CD4-positive, CD25-positive, alpha-beta regulatory T cell (primary cell): ENCODE data around the gene OAS1. TPM values are rescaled to one million over a fixed set of nuclear protein-coding genes. Genes with fewer than 3 reads are reported as not detected.

Experiments
- ATAC-seq, 2 donors: fragments of 150-1000 bp; cut with Tn5 transposase; one replicate each; pipeline ENCODE4 v1.10.0; 2021; ENCODE audit warnings: low read depth in 2 of 2, moderate number of reproducible peaks in 2 of 2, moderate library complexity in 1 of 2
- DNase-seq, 3 donors: peaks; one replicate each; pipeline versions ENCODE4 v3.0.0 to v3.0.0-alpha.2; 2012 to 2022; ENCODE audit warnings: mixed read lengths in 1 of 3
- H3K27ac ChIP-seq: one replicate; pipeline ENCODE4 v1.7.0; 2013; ENCODE audit warnings: mild to moderate bottlenecking, low read length; ENCODE audit not compliant: insufficient read depth, poor library complexity, severe bottlenecking
- H3K27me3 ChIP-seq: one replicate; pipeline ENCODE4 v1.7.0; 2013; ENCODE audit warnings: low read length; ENCODE audit not compliant: control insufficient read depth, insufficient read depth
- H3K36me3 ChIP-seq: one replicate; pipeline ENCODE4 v1.7.0; 2013; ENCODE audit warnings: mild to moderate bottlenecking, low read length, moderate library complexity; ENCODE audit not compliant: control insufficient read depth, insufficient read depth
- H3K4me1 ChIP-seq: 2 replicates; pipeline ENCODE4 v1.7.0; 2013; ENCODE audit warnings: mild to moderate bottlenecking, low read length; ENCODE audit not compliant: insufficient read depth, control insufficient read depth, poor library complexity, severe bottlenecking
- H3K4me3 ChIP-seq: one replicate; pipeline ENCODE4 v1.7.0; 2013; ENCODE audit warnings: low read depth, mild to moderate bottlenecking, low read length, moderate library complexity
- H3K9me3 ChIP-seq, 2 experiments: 1 replicate in 1 of 2; 2 replicates in 1 of 2; pipeline ENCODE4 v1.7.0; 2013; ENCODE audit warnings: low read length in 2 of 2, mild to moderate bottlenecking in 1 of 2, moderate library complexity in 1 of 2; ENCODE audit not compliant: control insufficient read depth in 2 of 2
- H3K27ac Mint-ChIP-seq, 3 donors: one replicate each; pipeline ENCODE4 v1.8.0; 2020 to 2022; ENCODE audit warnings: mild to moderate bottlenecking in 3 of 3, mixed read lengths in 3 of 3, moderate library complexity in 2 of 3
- H3K27me3 Mint-ChIP-seq: one replicate; pipeline ENCODE4 v1.8.0; 2022; ENCODE audit warnings: mild to moderate bottlenecking, mixed read lengths
- H3K36me3 Mint-ChIP-seq: one replicate; pipeline ENCODE4 v1.8.0; 2020; ENCODE audit warnings: mixed read lengths
- H3K4me1 Mint-ChIP-seq, 4 donors: one replicate each; pipeline ENCODE4 v1.8.0; 2020 to 2022; ENCODE audit warnings: mixed read lengths in 4 of 4, mild to moderate bottlenecking in 1 of 4
- H3K4me3 Mint-ChIP-seq, 4 donors: one replicate each; pipeline ENCODE4 v1.8.0; 2020 to 2022; ENCODE audit warnings: mild to moderate bottlenecking in 4 of 4, mixed read lengths in 4 of 4, moderate library complexity in 3 of 4
- H3K9me3 Mint-ChIP-seq, 7 donors: one replicate each; pipeline ENCODE4 v1.8.0; 2020 to 2022; ENCODE audit warnings: mixed read lengths in 7 of 7, mild to moderate bottlenecking in 3 of 7, moderate library complexity in 2 of 7
- polyA plus RNA-seq, 4 donors: library from polyadenylated mRNA; unstranded; fragments of 300-500 nt; fragmentation: Illumina TruSeq; gene quantifications; one replicate each; pipeline ENCODE4 v1.2.3, GENCODE V29; 2021
- total RNA-seq: library from RNA; stranded (reverse); gene quantifications from one replicate; pipeline ENCODE4 v1.2.3, GENCODE V29; 2022

The OAS1 gene
- total and polyA plus RNA-seq, 5 donors from 2014 or later = 44.2 to 115 (median 111) TPM

GRCh38 chr12:112901271-112901670, 5.5 kb upstream of the OAS1 start:
- no peak for ATAC-seq
- Histone ChIP-seq H3K36me3 (no peaks in the 10 kb centered on the region), H3K9me3 (no peaks in the 10 kb centered on the region), H3K27me3 (no peaks in the 10 kb centered on the region), H3K4me3 (no peak overlapping the region), H3K4me1 (peaks cover 36% of the 10 kb centered on the region), H3K27ac (no peak overlapping the region)
- Mint-ChIP-seq H3K27ac (peak overlapping the region in 2 of 3 donors; percentile 5 to 52), H3K4me1 (peaks cover 16 to 49% (median 33%) of the 10 kb centered on the region in 4 donors), H3K36me3 (no peaks in the 10 kb centered on the region), H3K4me3 (peak overlapping the region in 2 of 4 donors; percentile 14 to 41), H3K27me3 (peaks cover 10% of the 10 kb centered on the region), H3K9me3 (no peaks in the 10 kb centered on the region)
- no peak for DNase-seq

DNA sequence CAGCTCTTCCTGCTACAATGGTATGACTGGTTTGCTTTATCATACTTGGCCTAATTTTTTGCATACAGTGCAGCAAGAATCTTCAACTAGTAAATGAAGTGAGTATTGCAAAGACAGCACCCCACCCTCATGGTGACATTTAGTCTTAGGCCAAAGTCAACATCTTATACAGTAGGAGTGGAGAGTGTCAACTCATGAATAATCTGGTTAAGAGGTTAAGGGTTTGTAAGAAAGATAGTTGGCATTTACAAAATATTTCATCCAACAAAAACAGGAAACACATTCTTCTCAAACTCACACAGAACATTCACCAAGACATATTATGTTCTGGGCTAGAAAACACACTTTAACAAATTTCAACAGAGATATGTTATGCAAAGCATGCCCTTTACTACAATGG, 2.2 kb upstream of the OAS1 start:
- H3K9me3 Mint-ChIP-seq = no peaks in the 10 kb centered on the region
- Histone ChIP-seq H3K4me1 (peaks cover 61% of the 10 kb centered on the region), H3K27me3 (no peaks in the 10 kb centered on the region), H3K27ac (no peak overlapping the region), H3K9me3 (no peaks in the 10 kb centered on the region), H3K4me3 (no peak overlapping the region), H3K36me3 (no peaks in the 10 kb centered on the region)
- peaks cover 16 to 82% (median 58%) of the 10 kb centered on the region in 4 donors for H3K4me1 Mint-ChIP-seq
- H3K36me3 Mint-ChIP-seq = no peaks in the 10 kb centered on the region
- peaks cover 4% of the 10 kb centered on the region for H3K27me3 Mint-ChIP-seq
- peak overlapping the region; percentile 87 to 94 (median 90) for H3K27ac Mint-ChIP-seq
- H3K4me3 Mint-ChIP-seq = peak overlapping the region; percentile 44 to 66 (median 46)
- peak in 1 of 3 donors; percentile 26 for DNase-seq
- no peak for ATAC-seq

- Mint-ChIP-seq H3K9me3 (peaks cover 0 to 4% (median 0%) of the 10 kb centered on the region in 7 donors), H3K36me3 (peaks cover 5% of the 10 kb centered on the region), H3K27ac (peak overlapping the region; percentile 78 to 94 (median 87)), H3K4me3 (peak overlapping the region in 3 of 4 donors; percentile 46 to 95 (median 93)), H3K4me1 (peaks cover 17 to 88% (median 62%) of the 10 kb centered on the region in 4 donors), H3K27me3 (no peaks in the 10 kb centered on the region)
- Histone ChIP-seq H3K4me1 (peaks cover 71% of the 10 kb centered on the region), H3K27me3 (no peaks in the 10 kb centered on the region), H3K27ac (peak overlapping the region; percentile 24), H3K9me3 (no peaks in the 10 kb centered on the region), H3K4me3 (no peak overlapping the region), H3K36me3 (peaks cover 1% of the 10 kb centered on the region)
- ATAC-seq (no peak), DNase-seq (no peak)
Measured at GRCh38 chr12:112905451-112906089, 1.2 kb upstream of the OAS1 start.

GRCh38 chr12:112907415-112908157, 824 bp downstream of the OAS1 start:
- Histone ChIP-seq H3K9me3 (peaks cover 1 to 3% of the 10 kb centered on the region in 2 experiments), H3K4me3 (peak overlapping the region; percentile 98), H3K36me3 (peaks cover 14% of the 10 kb centered on the region), H3K27ac (peak overlapping the region; percentile 75), H3K4me1 (peaks cover 78% of the 10 kb centered on the region), H3K27me3 (no peaks in the 10 kb centered on the region)
- Mint-ChIP-seq H3K9me3 (peaks cover 0 to 6% (median 2%) of the 10 kb centered on the region in 7 donors), H3K27me3 (no peaks in the 10 kb centered on the region), H3K4me3 (peak overlapping the region; percentile 93 to 99 (median 96)), H3K36me3 (peaks cover 22% of the 10 kb centered on the region), H3K4me1 (peaks cover 12 to 94% (median 64%) of the 10 kb centered on the region in 4 donors), H3K27ac (peak overlapping the region; percentile 94 to 97 (median 97))
- peak in 1 of 3 donors; percentile 37 for DNase-seq
- peak in 1 of 2 donors; percentile 32 for ATAC-seq

DNA sequence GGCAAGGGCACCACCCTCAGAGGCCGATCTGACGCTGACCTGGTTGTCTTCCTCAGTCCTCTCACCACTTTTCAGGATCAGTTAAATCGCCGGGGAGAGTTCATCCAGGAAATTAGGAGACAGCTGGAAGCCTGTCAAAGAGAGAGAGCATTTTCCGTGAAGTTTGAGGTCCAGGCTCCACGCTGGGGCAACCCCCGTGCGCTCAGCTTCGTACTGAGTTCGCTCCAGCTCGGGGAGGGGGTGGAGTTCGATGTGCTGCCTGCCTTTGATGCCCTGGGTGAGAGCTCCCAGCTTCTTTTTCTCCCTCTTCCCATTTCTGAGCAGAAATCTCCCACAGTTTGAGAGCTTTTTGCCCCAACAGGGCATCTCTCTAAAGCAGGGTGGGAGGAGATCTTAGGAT, 1.8 kb downstream of the OAS1 start:
- H3K27ac ChIP-seq = peak overlapping the region; percentile 75
- peak overlapping the region; percentile 93 to 99 (median 96) for H3K4me3 Mint-ChIP-seq
- peak in 1 of 3 donors; percentile 27 for DNase-seq

GRCh38 chr12:112909693-112910092, 2.9 kb downstream of the OAS1 start:
- peaks cover 0 to 18% (median 11%) of the 10 kb centered on the region in 7 donors for H3K9me3 Mint-ChIP-seq
- peak overlapping the region; percentile 93 to 99 (median 96) for H3K4me3 Mint-ChIP-seq
- Histone ChIP-seq H3K9me3 (peaks cover 12 to 13% of the 10 kb centered on the region in 2 experiments), H3K4me3 (peak overlapping the region; percentile 98), H3K27me3 (no peaks in the 10 kb centered on the region), H3K36me3 (peaks cover 28% of the 10 kb centered on the region), H3K27ac (peak overlapping the region; percentile 75), H3K4me1 (peaks cover 61% of the 10 kb centered on the region)
- H3K36me3 Mint-ChIP-seq = peaks cover 39% of the 10 kb centered on the region
- DNase-seq = no peak
- peaks cover 20 to 87% (median 65%) of the 10 kb centered on the region in 4 donors for H3K4me1 Mint-ChIP-seq
- no peak for ATAC-seq
- no peaks in the 10 kb centered on the region for H3K27me3 Mint-ChIP-seq
- peak overlapping the region; percentile 94 to 97 (median 97) for H3K27ac Mint-ChIP-seq

More for the DNA sequence above, 1.8 kb downstream of the OAS1 start:
- Histone ChIP-seq H3K9me3 (peaks cover 11 to 12% of the 10 kb centered on the region in 2 experiments), H3K27me3 (no peaks in the 10 kb centered on the region), H3K36me3 (peaks cover 23% of the 10 kb centered on the region), H3K4me1 (peaks cover 69% of the 10 kb centered on the region), H3K4me3 (peak overlapping the region; percentile 98)
- ATAC-seq = no peak
- Mint-ChIP-seq H3K9me3 (peaks cover 0 to 13% (median 8%) of the 10 kb centered on the region in 7 donors), H3K4me1 (peaks cover 19 to 94% (median 70%) of the 10 kb centered on the region in 4 donors), H3K27me3 (no peaks in the 10 kb centered on the region), H3K36me3 (peaks cover 32% of the 10 kb centered on the region), H3K27ac (peak overlapping the region; percentile 94 to 97 (median 97))

- no peaks in the 10 kb centered on the region for H3K27me3 ChIP-seq
- DNase-seq (no peak), ATAC-seq (no peak)
- H3K9me3 ChIP-seq = peaks cover 12 to 13% of the 10 kb centered on the region in 2 experiments
- no peak overlapping the region for H3K27ac Mint-ChIP-seq
- H3K4me3 ChIP-seq = no peak overlapping the region
- peaks cover 70% of the 10 kb centered on the region for H3K36me3 Mint-ChIP-seq
- peaks cover 32% of the 10 kb centered on the region for H3K4me1 ChIP-seq
- peak overlapping the region in 3 of 4 donors; percentile 5 to 78 (median 63) for H3K4me3 Mint-ChIP-seq
- peaks cover 51% of the 10 kb centered on the region for H3K36me3 ChIP-seq
- H3K4me1 Mint-ChIP-seq = peaks cover 26 to 68% (median 58%) of the 10 kb centered on the region in 4 donors
- H3K9me3 Mint-ChIP-seq = peaks cover 0 to 20% (median 15%) of the 10 kb centered on the region in 7 donors
- no peaks in the 10 kb centered on the region for H3K27me3 Mint-ChIP-seq
- H3K27ac ChIP-seq = no peak overlapping the region
Measured at GRCh38 chr12:112913038-112913688, 6.4 kb downstream of the OAS1 start.
